Measurements from ENCODE around the gene PRSS53.

The PRSS53 gene

GRCh38 chr16:31134625-31135534, 46.1 kb upstream of the PRSS53 start:
- WGBS (ENCODE audit: extremely low coverage, insufficient coverage, insufficient read length), result no CpG with 5 or more reads among the region's 18 CpGs
- Histone ChIP-seq H4K12ac (ENCODE audit: low read depth, low read length) (peak overlapping the region; percentile 57), H3K4me3 (ENCODE audit: low read depth, low read length) (peak overlapping the region; percentile 80), H3K18ac (ENCODE audit: low read length) (peak overlapping the region; percentile 82), H2BK5ac (ENCODE audit: low read depth, low read length, poor library complexity) (peak overlapping the region; percentile 39), H3K14ac (ENCODE audit: low read length) (peak overlapping the region; percentile 85), H4K91ac (ENCODE audit: low read depth, low read length) (peak overlapping the region; percentile 87), H3K27me3 (ENCODE audit: insufficient read depth, low read length) (no peaks in the 10 kb centered on the region), H3K27ac (ENCODE audit: low read depth, low read length) (peak overlapping the region; percentile 60), H3K23ac (ENCODE audit: low read length) (no peak overlapping the region), H2BK120ac (ENCODE audit: insufficient read depth, low read length, poor library complexity) (peak overlapping the region; percentile 77), H4K8ac (ENCODE audit: low read depth, low read length) (peak overlapping the region; percentile 79), H3K79me2 (ENCODE audit: control insufficient read depth, insufficient read depth, low read length, poor library complexity) (peaks cover 17% of the 10 kb centered on the region), H2AK5ac (ENCODE audit: low read length) (peak overlapping the region; percentile 14), H2AFZ (ENCODE audit: insufficient read depth, low read length, poor library complexity) (peak overlapping the region; percentile 40), H2BK12ac (ENCODE audit: low read length) (no peak overlapping the region), H3K4me2 (ENCODE audit: low read length) (peak overlapping the region; percentile 88), H3K4ac (ENCODE audit: low read depth, low read length) (peak overlapping the region; percentile 96), H3K79me1 (ENCODE audit: low read length) (peaks cover 32% of the 10 kb centered on the region), H3K4me1 (ENCODE audit: control insufficient read depth in 1 of 2, insufficient read depth in 2 of 2, low read length in 2 of 2) (peaks cover 52 to 59% of the 10 kb centered on the region in 2 experiments), H3K36me3 (ENCODE audit: control insufficient read depth in 1 of 2, insufficient read depth in 2 of 2, low read length in 2 of 2) (peaks cover 26 to 32% of the 10 kb centered on the region in 2 experiments), H3K9me3 (ENCODE audit: insufficient read depth, low read depth, low read length) (peaks cover 6% of the 10 kb centered on the region), H3K9ac (ENCODE audit: low read length) (peak overlapping the region; percentile 74)
- peak; percentile 46 to 69 for DNase-seq

GRCh38 chr16:31134091-31134571, 45.4 kb upstream of the PRSS53 start:
- Histone ChIP-seq H4K12ac (ENCODE audit: low read depth, low read length) (no peak overlapping the region), H3K9me3 (ENCODE audit: insufficient read depth, low read depth, low read length) (peaks cover 6% of the 10 kb centered on the region), H3K4me3 (ENCODE audit: low read depth, low read length) (peak overlapping the region; percentile 80)

GRCh38 chr16:31133046-31133501, 44.3 kb upstream of the PRSS53 start:
- H4K12ac ChIP-seq (ENCODE audit: low read depth, low read length), result no peak overlapping the region
- no peak overlapping the region for H2BK12ac ChIP-seq (ENCODE audit: low read length)
- no peak overlapping the region for H4K91ac ChIP-seq (ENCODE audit: low read depth, low read length)
- no peak overlapping the region for H4K8ac ChIP-seq (ENCODE audit: low read depth, low read length)
- no peak overlapping the region for H3K9ac ChIP-seq (ENCODE audit: low read length)
- H3K4me2 ChIP-seq (ENCODE audit: low read length), result no peak overlapping the region
- H3K14ac ChIP-seq (ENCODE audit: low read length), result no peak overlapping the region
- H3K4ac ChIP-seq (ENCODE audit: low read depth, low read length), result peak overlapping the region; percentile 96
- H3K36me3 ChIP-seq (ENCODE audit: control insufficient read depth in 1 of 2, insufficient read depth in 2 of 2, low read length in 2 of 2), result peaks cover 26 to 32% of the 10 kb centered on the region in 2 experiments
- no peak overlapping the region for H2AK5ac ChIP-seq (ENCODE audit: low read length)
- no peak overlapping the region for H3K18ac ChIP-seq (ENCODE audit: low read length)
- no peak overlapping the region for H3K27ac ChIP-seq (ENCODE audit: low read depth, low read length)
- peaks cover 2% of the 10 kb centered on the region for H3K9me3 ChIP-seq (ENCODE audit: insufficient read depth, low read depth, low read length)
- H2BK120ac ChIP-seq (ENCODE audit: insufficient read depth, low read length, poor library complexity), result no peak overlapping the region
- DNase-seq, result no peak
- H2AFZ ChIP-seq (ENCODE audit: insufficient read depth, low read length, poor library complexity), result no peak overlapping the region
- peaks cover 17% of the 10 kb centered on the region for H3K79me2 ChIP-seq (ENCODE audit: control insufficient read depth, insufficient read depth, low read length, poor library complexity)
- no peak overlapping the region for H2BK5ac ChIP-seq (ENCODE audit: low read depth, low read length, poor library complexity)
- peaks cover 20% of the 10 kb centered on the region for H3K79me1 ChIP-seq (ENCODE audit: low read length)
- no CpG with 5 or more reads among the region's 6 CpGs for WGBS (ENCODE audit: extremely low coverage, insufficient coverage, insufficient read length)
- peaks cover 42 to 45% of the 10 kb centered on the region in 2 experiments for H3K4me1 ChIP-seq (ENCODE audit: control insufficient read depth in 1 of 2, insufficient read depth in 2 of 2, low read length in 2 of 2)
- H3K23ac ChIP-seq (ENCODE audit: low read length), result no peak overlapping the region
- H3K27me3 ChIP-seq (ENCODE audit: insufficient read depth, low read length), result no peaks in the 10 kb centered on the region
- H3K4me3 ChIP-seq (ENCODE audit: low read depth, low read length), result no peak overlapping the region

More at GRCh38 chr16:31134091-31134571, 45.4 kb upstream of the PRSS53 start:
- no peak overlapping the region for H3K14ac ChIP-seq (ENCODE audit: low read length)
- no peaks in the 10 kb centered on the region for H3K27me3 ChIP-seq (ENCODE audit: insufficient read depth, low read length)
- DNase-seq, result peak in 1 of 2 donors; percentile 16
- no peak overlapping the region for H2AFZ ChIP-seq (ENCODE audit: insufficient read depth, low read length, poor library complexity)
- H3K23ac ChIP-seq (ENCODE audit: low read length), result no peak overlapping the region
- peaks cover 52 to 56% of the 10 kb centered on the region in 2 experiments for H3K4me1 ChIP-seq (ENCODE audit: control insufficient read depth in 1 of 2, insufficient read depth in 2 of 2, low read length in 2 of 2)
- no peak overlapping the region for H3K18ac ChIP-seq (ENCODE audit: low read length)
- H4K8ac ChIP-seq (ENCODE audit: low read depth, low read length), result no peak overlapping the region
- H2AK5ac ChIP-seq (ENCODE audit: low read length), result no peak overlapping the region
- H2BK120ac ChIP-seq (ENCODE audit: insufficient read depth, low read length, poor library complexity), result no peak overlapping the region
- H2BK12ac ChIP-seq (ENCODE audit: low read length), result no peak overlapping the region
- no CpG with 5 or more reads among the region's 5 CpGs for WGBS (ENCODE audit: extremely low coverage, insufficient coverage, insufficient read length)
- no peak overlapping the region for H2BK5ac ChIP-seq (ENCODE audit: low read depth, low read length, poor library complexity)
- peak overlapping the region; percentile 88 for H3K4me2 ChIP-seq (ENCODE audit: low read length)
- H3K36me3 ChIP-seq (ENCODE audit: control insufficient read depth in 1 of 2, insufficient read depth in 2 of 2, low read length in 2 of 2), result peaks cover 26 to 32% of the 10 kb centered on the region in 2 experiments
- no peak overlapping the region for H4K91ac ChIP-seq (ENCODE audit: low read depth, low read length)
- no peak overlapping the region for H3K27ac ChIP-seq (ENCODE audit: low read depth, low read length)
- H3K9ac ChIP-seq (ENCODE audit: low read length), result no peak overlapping the region
- H3K79me2 ChIP-seq (ENCODE audit: control insufficient read depth, insufficient read depth, low read length, poor library complexity), result peaks cover 17% of the 10 kb centered on the region
- H3K79me1 ChIP-seq (ENCODE audit: low read length), result peaks cover 29% of the 10 kb centered on the region
- peak overlapping the region; percentile 96 for H3K4ac ChIP-seq (ENCODE audit: low read depth, low read length)

- H3K79me1 ChIP-seq (ENCODE audit: low read length), result peaks cover 20% of the 10 kb centered on the region
- H2AFZ ChIP-seq (ENCODE audit: insufficient read depth, low read length, poor library complexity), result no peak overlapping the region
- no peak overlapping the region for H3K9ac ChIP-seq (ENCODE audit: low read length)
- H2BK5ac ChIP-seq (ENCODE audit: low read depth, low read length, poor library complexity), result no peak overlapping the region
- no peak overlapping the region for H3K23ac ChIP-seq (ENCODE audit: low read length)
- no peak overlapping the region for H2BK12ac ChIP-seq (ENCODE audit: low read length)
- H3K27me3 ChIP-seq (ENCODE audit: insufficient read depth, low read length), result no peaks in the 10 kb centered on the region
- peaks cover 17% of the 10 kb centered on the region for H3K79me2 ChIP-seq (ENCODE audit: control insufficient read depth, insufficient read depth, low read length, poor library complexity)
- DNase-seq, result no peak
- H3K9me3 ChIP-seq (ENCODE audit: insufficient read depth, low read depth, low read length), result peaks cover 2% of the 10 kb centered on the region
- no CpG with 5 or more reads among the region's 20 CpGs for WGBS (ENCODE audit: extremely low coverage, insufficient coverage, insufficient read length)
- H2BK120ac ChIP-seq (ENCODE audit: insufficient read depth, low read length, poor library complexity), result no peak overlapping the region
- no peak overlapping the region for H4K91ac ChIP-seq (ENCODE audit: low read depth, low read length)
- no peak overlapping the region for H3K4ac ChIP-seq (ENCODE audit: low read depth, low read length)
- no peak overlapping the region for H3K4me3 ChIP-seq (ENCODE audit: low read depth, low read length)
- peaks cover 31 to 35% of the 10 kb centered on the region in 2 experiments for H3K36me3 ChIP-seq (ENCODE audit: control insufficient read depth in 1 of 2, insufficient read depth in 2 of 2, low read length in 2 of 2)
- H4K8ac ChIP-seq (ENCODE audit: low read depth, low read length), result no peak overlapping the region
- H3K4me2 ChIP-seq (ENCODE audit: low read length), result no peak overlapping the region
- H4K12ac ChIP-seq (ENCODE audit: low read depth, low read length), result no peak overlapping the region
- no peak overlapping the region for H3K14ac ChIP-seq (ENCODE audit: low read length)
- no peak overlapping the region for H2AK5ac ChIP-seq (ENCODE audit: low read length)
- H3K27ac ChIP-seq (ENCODE audit: low read depth, low read length), result no peak overlapping the region
- H3K18ac ChIP-seq (ENCODE audit: low read length), result no peak overlapping the region
- H3K4me1 ChIP-seq (ENCODE audit: control insufficient read depth in 1 of 2, insufficient read depth in 2 of 2, low read length in 2 of 2), result peaks cover 40 to 44% of the 10 kb centered on the region in 2 experiments
These were observed 43.7 kb upstream of the PRSS53 start for GRCh38 chr16:31132303-31132979.

All from trophoblast cell (in vitro differentiated cells and primary cell).